Fibroblast of villous mesenchyme (primary cell): ENCODE measurements around the gene PLSCR1. TPM values are rescaled to one million over a fixed set of nuclear protein-coding genes. Genes with fewer than 3 reads are reported as not detected.

Experiments
- DNase-seq: peaks from one replicate; pipeline ENCODE4 v3.0.0-alpha.2; 2010; ENCODE audit warnings: low read depth
- H3K4me3 ChIP-seq: 2 replicates; pipeline ENCODE4 v1.5.1; 2011; ENCODE audit warnings: low read depth, mild to moderate bottlenecking, low read length
- CTCF ChIP-seq: IDR thresholded peaks from 2 replicates; pipeline ENCODE4 v1.5.1; 2012; ENCODE audit warnings: low read depth, mild to moderate bottlenecking, low read length; ENCODE audit not compliant: insufficient read depth
- total RNA-seq: library from RNA; depleted of rRNA; stranded (reverse); fragments of >200 nt; gene quantifications from 2 replicates; pipeline ENCODE4 v1.2.3, GENCODE V29; 2012

Gene PLSCR1
- total RNA-seq, 1 donor, result 34.5 TPM

- no peak for TF ChIP-seq CTCF
- no peak for DNase-seq
- no peak overlapping the region for H3K4me3 ChIP-seq
These were observed 36.7 kb upstream of the PLSCR1 start for GRCh38 chr3:146581080-146581601.

- peak; percentile 36 for TF ChIP-seq CTCF
- no peak overlapping the region for H3K4me3 ChIP-seq
- DNase-seq, result peak; percentile 71
These were observed 33.3 kb upstream of the PLSCR1 start for GRCh38 chr3:146577662-146578061.

GRCh38 chr3:146575636-146576035 is 31.2 kb upstream of the PLSCR1 start:
- TF ChIP-seq CTCF, result no peak
- DNase-seq, result no peak
- no peak overlapping the region for H3K4me3 ChIP-seq

GRCh38 chr3:146574173-146574572 is 29.8 kb upstream of the PLSCR1 start:
- no peak for DNase-seq
- no peak overlapping the region for H3K4me3 ChIP-seq
- no peak for TF ChIP-seq CTCF

GRCh38 chr3:146569314-146569713 is 24.9 kb upstream of the PLSCR1 start:
- no peak overlapping the region for H3K4me3 ChIP-seq

GRCh38 chr3:146566138-146566537 is 21.7 kb upstream of the PLSCR1 start:
- no peak for DNase-seq
- H3K4me3 ChIP-seq, result no peak overlapping the region
- TF ChIP-seq CTCF, result no peak

More at GRCh38 chr3:146569314-146569713, 24.9 kb upstream of the PLSCR1 start:
- no peak for DNase-seq
- no peak for TF ChIP-seq CTCF

GRCh38 chr3:146561879-146562278 is 17.5 kb upstream of the PLSCR1 start:
- no peak overlapping the region for H3K4me3 ChIP-seq
- no peak for TF ChIP-seq CTCF
- DNase-seq, result no peak
